Fibroblast of skin of abdomen (primary cell): ENCODE data around the gene CHGA.

Experiments used
- DNase-seq: peaks from one replicate; pipeline ENCODE4 v3.0.0-alpha.2; 2013

CHGA gene

DNA sequence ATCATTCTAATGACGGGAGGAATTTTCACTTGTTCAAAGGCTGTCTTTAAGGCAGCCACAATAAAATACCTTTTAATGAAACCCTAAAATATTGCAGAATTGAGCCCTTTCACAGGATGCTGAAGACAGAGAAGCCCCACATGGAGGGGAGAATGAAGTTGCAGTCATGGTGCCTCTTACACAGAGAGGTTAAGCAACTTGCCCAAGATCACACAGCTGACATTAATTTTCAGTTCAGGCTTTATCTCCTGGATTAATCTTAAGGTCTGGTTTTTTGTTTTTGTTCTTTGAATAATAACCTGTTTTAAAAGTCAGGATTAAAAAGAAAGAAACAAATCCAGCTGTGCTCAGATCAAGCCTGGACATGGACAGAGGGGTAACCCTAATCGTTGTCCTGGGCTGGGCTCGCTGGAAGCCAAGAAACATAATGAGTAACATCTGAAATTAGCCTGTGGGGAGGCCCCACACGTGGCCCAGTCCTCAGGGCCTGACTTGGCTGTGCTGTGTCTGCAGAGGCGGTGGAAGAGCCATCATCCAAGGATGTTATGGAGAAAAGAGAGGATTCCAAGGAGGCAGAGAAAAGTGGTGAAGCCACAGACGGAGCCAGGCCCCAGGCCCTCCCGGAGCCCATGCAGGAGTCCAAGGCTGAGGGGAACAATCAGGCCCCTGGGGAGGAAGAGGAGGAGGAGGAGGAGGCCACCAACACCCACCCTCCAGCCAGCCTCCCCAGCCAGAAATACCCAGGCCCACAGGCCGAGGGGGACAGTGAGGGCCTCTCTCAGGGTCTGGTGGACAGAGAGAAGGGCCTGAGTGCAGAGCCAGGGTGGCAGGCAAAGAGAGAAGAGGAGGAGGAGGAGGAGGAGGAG, 8.0 kb downstream of the CHGA start:
- DNase-seq: peak; percentile 7

DNA sequence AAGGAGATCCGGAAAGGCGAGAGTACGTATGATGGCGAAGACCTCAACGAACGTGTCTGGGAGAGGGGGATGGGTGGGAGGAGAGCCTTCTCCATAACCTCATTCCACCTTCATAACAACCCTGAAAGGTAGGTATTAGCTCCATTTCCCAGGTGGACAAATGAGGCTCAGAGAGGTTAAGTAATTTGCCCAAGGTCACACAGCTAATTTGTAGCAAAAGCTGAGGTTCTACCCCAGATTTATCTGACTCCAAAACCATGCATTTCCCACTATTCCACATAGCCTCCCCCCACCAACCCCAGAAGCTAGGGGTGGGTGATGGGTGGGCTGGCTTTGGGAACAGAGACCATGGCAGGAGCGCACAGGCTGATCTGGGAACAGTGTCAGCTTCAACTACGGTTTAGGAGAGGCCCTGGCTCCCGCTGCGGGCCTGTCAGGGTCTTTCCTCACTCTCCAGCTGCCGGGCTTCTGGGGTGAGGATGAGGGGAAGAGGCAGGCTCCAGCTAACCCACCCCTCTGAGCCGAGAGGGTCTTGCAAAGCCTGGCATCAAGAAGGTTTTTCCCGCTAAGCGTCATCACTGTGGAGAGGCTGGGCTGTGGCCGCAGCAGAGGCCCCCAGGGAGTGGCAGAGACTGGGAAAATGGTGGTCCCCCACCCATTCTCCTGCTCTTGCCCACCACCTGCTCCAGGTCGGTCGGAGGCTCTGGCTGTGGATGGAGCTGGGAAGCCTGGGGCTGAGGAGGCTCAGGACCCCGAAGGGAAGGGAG, 8.9 kb downstream of the CHGA start:
- DNase-seq: no peak

- DNase-seq: no peak
Measured at GRCh38 chr14:92932448-92933395, 9.8 kb downstream of the CHGA start.

- DNase-seq: no peak
Measured at GRCh38 chr14:92933481-92933880, 10.5 kb downstream of the CHGA start.

GRCh38 chr14:92934196-92935085, 11.5 kb downstream of the CHGA start:
- DNase-seq: no peak

GRCh38 chr14:92935446-92935845, 12.5 kb downstream of the CHGA start:
- no peak for DNase-seq

DNA sequence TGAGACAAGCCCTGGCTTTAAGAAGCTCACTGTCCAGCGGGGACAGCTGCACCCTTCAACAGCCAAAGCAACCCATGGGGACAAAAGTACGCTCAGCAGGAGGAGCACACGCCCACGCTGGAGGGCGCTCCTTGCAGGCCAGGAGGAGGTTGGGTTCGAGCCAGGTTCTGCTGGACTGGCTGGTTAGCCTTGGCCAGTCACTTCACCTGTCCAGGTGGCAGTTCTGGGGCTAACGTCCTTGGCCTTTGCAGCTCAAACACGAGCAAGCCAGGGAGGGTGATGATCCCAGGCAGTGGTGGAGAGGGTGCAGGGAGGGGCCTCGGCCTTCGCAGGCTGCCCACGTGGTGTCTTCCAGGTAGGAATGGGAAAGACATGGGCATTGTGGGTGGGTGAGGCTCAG, 13.1 kb downstream of the CHGA start:
- DNase-seq: no peak

DNA sequence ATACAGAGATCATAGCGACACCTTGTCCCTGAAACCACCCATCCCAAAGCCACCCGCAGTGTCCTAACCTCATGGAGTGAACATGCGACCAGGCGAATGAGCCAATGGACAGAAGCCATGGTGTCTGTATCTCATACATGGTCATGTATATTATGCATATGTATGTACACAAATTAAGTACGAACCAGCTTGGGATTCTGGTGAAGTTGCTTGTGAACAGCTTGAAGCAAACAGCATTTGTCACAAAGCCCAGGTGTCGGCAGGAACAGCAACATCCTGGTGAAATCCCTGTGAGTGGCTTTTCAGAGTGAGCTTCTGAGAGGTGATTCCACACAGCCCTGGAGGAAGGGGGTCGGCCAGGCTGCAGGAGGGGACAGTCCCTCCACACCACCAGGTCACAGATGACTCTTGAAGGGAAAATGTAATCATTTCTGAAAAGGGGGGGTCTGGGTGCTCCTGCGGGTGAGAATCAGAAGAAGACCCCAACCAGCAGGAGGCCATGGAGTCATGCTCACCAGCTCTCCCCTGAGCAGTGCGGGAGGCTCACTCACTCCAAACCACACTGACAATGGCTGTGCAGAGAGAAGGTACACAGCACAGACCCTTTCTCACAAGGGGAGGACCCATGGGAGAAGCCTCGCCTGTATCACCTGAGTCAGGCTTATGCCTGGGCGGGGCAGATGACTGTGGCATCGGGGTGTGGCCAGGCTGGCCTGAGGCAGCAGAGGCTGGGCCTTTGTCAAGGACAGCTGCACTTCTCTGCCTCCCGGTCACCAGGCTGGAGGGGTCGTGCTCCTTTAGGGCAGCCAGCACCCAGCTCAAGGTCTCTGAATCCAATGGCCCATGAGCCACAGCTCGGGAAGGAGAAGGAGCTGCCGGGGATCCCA, 14.3 kb downstream of the CHGA start:
- DNase-seq: no peak

DNA sequence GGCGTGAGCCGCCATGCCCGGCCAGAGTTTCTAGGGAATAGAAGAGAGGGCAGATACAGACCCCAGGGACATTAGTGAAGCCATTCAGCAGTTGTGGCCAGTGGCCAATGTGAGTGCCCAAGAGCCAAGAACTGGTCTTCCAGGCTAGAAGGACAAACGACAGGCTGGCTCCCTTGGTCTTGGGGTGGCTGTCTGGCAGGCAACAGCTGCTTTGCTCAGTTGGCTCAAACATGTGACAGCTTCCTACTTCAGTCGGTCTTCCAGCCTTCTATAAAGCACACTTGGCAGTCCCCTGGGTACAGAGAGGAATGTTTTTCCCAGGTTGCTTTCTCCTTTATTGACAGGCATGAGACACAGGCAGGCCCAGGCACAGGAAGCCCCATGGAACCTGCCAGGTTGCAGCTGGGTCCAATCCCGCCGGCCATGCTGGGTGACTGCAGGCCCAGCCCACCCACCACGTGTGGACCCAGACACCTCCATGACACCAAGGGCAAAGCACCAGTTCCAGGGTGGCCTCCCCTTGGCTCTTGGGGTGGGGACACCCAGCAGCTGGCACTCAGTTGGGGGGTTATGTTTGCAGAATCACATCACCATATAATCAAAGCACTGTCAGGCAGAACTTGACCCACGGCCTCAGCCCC, 15.4 kb downstream of the CHGA start:
- DNase-seq: no peak

- DNase-seq: no peak
Measured at GRCh38 chr14:92938890-92939671, 16.1 kb downstream of the CHGA start.

GRCh38 chr14:92939699-92940098, 16.7 kb downstream of the CHGA start:
- no peak for DNase-seq

- DNase-seq: no peak
Measured at GRCh38 chr14:92940543-92940942, 17.6 kb downstream of the CHGA start.

- no peak for DNase-seq
Measured at GRCh38 chr14:92941531-92941930, 18.6 kb downstream of the CHGA start.

DNA sequence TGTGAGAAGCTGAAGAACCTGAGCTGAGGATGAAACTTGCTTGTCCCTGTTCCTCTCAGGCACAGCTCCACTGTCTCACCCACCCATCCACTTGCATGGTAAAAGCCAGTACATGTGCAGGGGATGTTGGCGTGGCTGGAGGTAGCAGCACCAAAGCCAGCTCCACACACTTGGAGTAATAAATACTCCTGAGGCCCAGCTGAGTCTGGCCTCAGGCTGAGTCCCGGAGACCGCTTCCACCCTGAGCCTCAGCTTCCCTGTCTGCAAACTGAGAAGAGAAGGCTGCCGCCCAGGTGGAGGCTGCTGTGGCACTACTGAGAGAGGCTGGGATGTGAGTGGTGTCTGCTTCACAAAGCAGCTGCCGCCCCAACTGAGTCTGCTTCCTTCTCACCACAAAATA, 19.2 kb downstream of the CHGA start:
- DNase-seq: no peak

GRCh38 chr14:92942576-92942975, 19.6 kb downstream of the CHGA start:
- DNase-seq: no peak

GRCh38 chr14:92942976-92943710, 20.2 kb downstream of the CHGA start:
- no peak for DNase-seq

DNA sequence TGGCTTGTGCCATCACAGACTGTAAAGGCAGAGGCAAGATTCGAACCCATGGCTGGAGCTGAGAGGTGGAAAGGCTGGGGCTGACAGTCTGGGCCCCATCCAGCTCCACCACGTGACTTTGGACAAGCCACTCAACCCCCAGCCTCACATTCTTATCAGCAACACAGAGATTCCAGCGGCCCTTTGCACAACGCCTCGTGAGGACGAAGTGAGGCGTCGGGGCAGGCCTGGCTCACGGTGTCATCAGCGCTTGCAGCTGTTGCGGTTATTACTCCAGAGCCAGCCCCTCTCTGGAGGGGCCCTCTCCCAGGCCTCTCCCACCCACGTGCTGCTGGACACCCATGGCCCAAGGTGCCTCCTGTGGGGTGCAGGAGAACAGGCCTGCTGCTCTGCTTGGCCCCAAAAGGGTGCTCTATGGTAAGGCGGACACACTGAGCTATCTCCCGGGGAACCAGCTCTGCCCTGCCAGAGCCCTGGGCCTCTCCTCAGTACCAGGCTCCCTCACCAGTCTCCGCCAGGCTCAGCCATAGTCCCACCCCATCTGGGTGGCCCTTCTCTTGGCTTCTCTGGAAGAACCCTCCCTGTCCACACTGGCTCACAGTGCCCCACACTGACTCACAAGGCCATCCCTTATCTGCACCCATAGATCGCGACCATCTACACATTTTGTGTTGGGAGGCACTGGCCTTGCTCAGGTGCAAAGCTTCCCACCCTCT, 21.1 kb downstream of the CHGA start:
- DNase-seq: no peak

GRCh38 chr14:92944976-92945375, 22.0 kb downstream of the CHGA start:
- no peak for DNase-seq
